Measurements from ENCODE around the gene GLE1. TPM values are rescaled to one million over a fixed set of nuclear protein-coding genes. Genes with fewer than 3 reads are reported as not detected.

GLE1 gene
- total and polyA plus RNA-seq, 7 donors: 17.6 to 29.4 (median 20.8) TPM

DNA sequence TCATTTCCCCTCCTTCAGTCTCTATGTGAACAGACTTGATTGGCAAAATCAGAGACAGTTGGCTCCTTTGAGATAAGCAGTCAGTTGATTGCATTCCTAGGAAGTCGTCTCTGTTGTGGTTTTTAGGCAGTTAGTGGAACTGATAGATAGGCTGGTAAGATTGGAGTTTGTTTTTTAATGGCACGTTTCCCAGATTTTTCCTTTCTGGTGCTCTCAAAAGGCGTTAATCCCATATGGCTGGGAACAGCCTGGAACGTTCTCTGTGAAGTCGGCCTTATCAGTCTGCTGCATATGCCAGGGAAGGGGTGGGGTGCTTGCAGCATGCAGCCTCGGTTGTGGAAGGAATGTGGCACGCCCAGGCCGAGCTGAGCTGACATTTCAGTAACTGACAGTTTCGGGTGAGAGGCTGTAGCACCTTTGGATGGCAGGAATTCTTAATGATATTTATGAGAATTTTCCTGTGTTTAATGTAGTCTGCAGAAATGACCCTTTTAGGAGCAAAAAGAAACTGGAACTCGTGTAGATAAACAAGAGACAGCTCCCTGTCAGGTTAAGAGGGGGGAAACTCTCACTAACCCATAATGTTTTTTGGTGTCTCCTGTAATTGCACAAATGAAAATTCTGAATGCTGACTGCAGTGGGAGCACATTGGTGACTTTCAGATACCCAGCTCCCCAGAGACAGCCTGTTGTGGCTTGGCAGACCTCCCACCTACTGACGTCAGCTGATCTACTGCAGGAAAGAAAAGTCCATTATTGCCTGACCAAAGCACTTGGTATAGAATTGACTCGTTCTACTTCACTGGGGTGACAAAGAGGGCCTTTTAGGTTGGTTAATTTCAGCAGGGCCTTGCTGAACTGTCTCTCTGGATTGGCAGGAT lies 54.2 kb downstream of the GLE1 start:
- 4 to 9% methylated on average over 12 of the region's 12 CpGs for WGBS, 2 donors
- Histone ChIP-seq H3K36me3 (peaks cover 0 to 4% (median 1%) of the 10 kb centered on the region in 4 donors), H3K27ac (peak overlapping the region; percentile 76 to 98 (median 79)), H3K4me1 (peaks cover 0 to 71% (median 60%) of the 10 kb centered on the region in 4 donors), H3K4me3 (peak overlapping the region in 2 of 4 donors; percentile 1 to 18), H3K9me3 (no peaks in the 10 kb centered on the region), H3K27me3 (no peaks in the 10 kb centered on the region)
- intact Hi-C loops (cut with DNase I): loop anchor here (5.0 kb wide), 1 partner anchor 144 kb away; the partner anchor contains the start of gene PKN3
- peak; percentile 94 for DNase-seq
- peak in 1 of 4 donors; percentile 66 for TF ChIP-seq POLR2AphosphoS5 (IDR thresholded peaks at IDR 0.05)
- no peak for TF ChIP-seq EP300 (IDR thresholded peaks at IDR 0.05)
- TF ChIP-seq, protein P1, sequence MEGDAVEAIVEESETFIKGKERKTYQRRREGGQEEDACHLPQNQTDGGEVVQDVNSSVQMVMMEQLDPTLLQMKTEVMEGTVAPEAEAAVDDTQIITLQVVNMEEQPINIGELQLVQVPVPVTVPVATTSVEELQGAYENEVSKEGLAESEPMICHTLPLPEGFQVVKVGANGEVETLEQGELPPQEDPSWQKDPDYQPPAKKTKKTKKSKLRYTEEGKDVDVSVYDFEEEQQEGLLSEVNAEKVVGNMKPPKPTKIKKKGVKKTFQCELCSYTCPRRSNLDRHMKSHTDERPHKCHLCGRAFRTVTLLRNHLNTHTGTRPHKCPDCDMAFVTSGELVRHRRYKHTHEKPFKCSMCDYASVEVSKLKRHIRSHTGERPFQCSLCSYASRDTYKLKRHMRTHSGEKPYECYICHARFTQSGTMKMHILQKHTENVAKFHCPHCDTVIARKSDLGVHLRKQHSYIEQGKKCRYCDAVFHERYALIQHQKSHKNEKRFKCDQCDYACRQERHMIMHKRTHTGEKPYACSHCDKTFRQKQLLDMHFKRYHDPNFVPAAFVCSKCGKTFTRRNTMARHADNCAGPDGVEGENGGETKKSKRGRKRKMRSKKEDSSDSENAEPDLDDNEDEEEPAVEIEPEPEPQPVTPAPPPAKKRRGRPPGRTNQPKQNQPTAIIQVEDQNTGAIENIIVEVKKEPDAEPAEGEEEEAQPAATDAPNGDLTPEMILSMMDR (IDR thresholded peaks at IDR 0.05): no peak

- no peaks in the 10 kb centered on the region for H3K27me3 ChIP-seq
- no peak for DNase-seq
- peak overlapping the region in 3 of 4 donors; percentile 3 to 22 (median 20) for H3K27ac ChIP-seq
- peaks cover 0 to 16% (median 10%) of the 10 kb centered on the region in 4 donors for H3K4me1 ChIP-seq
- no peak overlapping the region for H3K4me3 ChIP-seq
- 17 to 63% methylated on average over 4 of the region's 4 CpGs for WGBS, 2 donors
- TF ChIP-seq EP300 (IDR thresholded peaks at IDR 0.05): no peak
- TF ChIP-seq POLR2A (IDR thresholded peaks at IDR 0.05): no peak
- TF ChIP-seq, protein P1 (IDR thresholded peaks at IDR 0.05): no peak
- no peak for TF ChIP-seq POLR2AphosphoS5 (IDR thresholded peaks at IDR 0.05)
- no peaks in the 10 kb centered on the region for H3K9me3 ChIP-seq
- intact Hi-C loops (cut with DNase I): no loop called here
- H3K36me3 ChIP-seq: peaks cover 4 to 45% (median 24%) of the 10 kb centered on the region in 4 donors
Measured at GRCh38 chr9:128565578-128565977, 61.1 kb downstream of the GLE1 start.

DNA sequence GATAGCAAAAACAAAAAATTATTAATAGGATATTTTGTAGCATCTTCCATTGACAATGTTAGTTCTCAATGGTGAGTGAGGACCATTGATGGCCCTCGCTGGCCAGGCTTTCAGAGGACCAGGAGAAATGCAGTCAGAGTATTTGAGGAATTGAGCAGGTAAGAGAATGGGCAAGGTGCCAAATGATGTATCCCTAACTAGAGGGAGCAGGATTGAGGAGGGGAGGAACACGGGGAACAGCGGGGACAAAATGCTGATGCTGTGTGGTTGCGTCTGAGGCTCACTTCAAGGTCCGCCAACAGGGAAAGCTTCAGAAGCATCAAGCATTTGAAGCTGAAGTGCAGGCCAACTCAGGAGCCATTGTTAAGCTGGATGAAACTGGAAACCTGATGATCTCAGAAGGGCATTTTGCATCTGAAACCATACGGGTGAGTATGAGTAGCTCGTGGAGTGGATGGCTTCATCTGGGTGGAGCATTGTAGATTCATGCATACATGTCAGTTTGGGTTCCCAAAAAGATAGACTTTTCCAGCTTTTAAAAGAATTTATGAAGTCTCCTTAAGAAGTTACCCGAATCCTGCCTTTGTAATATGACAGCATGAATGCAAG lies 64.1 kb downstream of the GLE1 start:
- Histone ChIP-seq H3K4me1 (peaks cover 0 to 11% (median 5%) of the 10 kb centered on the region in 4 donors), H3K36me3 (peaks cover 7 to 67% (median 29%) of the 10 kb centered on the region in 4 donors), H3K9me3 (no peaks in the 10 kb centered on the region), H3K4me3 (no peak overlapping the region), H3K27me3 (no peaks in the 10 kb centered on the region), H3K27ac (no peak overlapping the region)
- intact Hi-C loops (cut with DNase I): no loop called here
- no peak for DNase-seq
- TF ChIP-seq POLR2A (IDR thresholded peaks at IDR 0.05) (no peak), EP300 (IDR thresholded peaks at IDR 0.05) (no peak), POLR2AphosphoS5 (IDR thresholded peaks at IDR 0.05) (no peak)
- TF ChIP-seq, protein P1 (IDR thresholded peaks at IDR 0.05): no peak
- WGBS, 2 donors: 79 to 86% methylated on average over 8 of the region's 8 CpGs

DNA sequence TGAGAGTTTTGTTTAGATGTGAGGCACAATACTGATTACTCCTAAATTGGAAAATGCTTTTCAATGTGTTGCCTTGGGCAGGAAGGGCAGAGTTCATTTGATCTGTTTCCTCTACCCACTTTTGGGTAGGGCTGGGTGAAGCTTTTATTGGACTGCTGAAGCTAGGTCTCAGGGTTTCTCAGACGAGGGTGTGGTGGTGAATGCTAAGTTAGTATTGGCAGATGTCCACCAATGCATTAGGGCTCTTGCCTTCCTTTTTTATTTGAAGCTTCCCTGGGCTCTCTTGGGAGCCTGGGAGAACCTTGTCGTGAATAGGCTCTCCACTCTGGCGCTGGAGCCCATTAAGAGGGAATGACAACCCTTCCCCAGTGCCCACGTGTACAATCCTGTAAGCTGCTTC lies 71.0 kb downstream of the GLE1 start:
- 21 to 62% methylated on average over 4 of the region's 4 CpGs for WGBS, 2 donors
- no peaks in the 10 kb centered on the region for H3K27me3 ChIP-seq
- H3K4me3 ChIP-seq: no peak overlapping the region
- intact Hi-C loops (cut with DNase I): no loop called here
- H3K36me3 ChIP-seq: peaks cover 38 to 93% (median 62%) of the 10 kb centered on the region in 4 donors
- no peaks in the 10 kb centered on the region for H3K4me1 ChIP-seq
- TF ChIP-seq EP300 (IDR thresholded peaks at IDR 0.05): no peak
- TF ChIP-seq POLR2A (IDR thresholded peaks at IDR 0.05): no peak
- TF ChIP-seq POLR2AphosphoS5 (IDR thresholded peaks at IDR 0.05): no peak
- TF ChIP-seq, protein P1 (IDR thresholded peaks at IDR 0.05): no peak
- H3K9me3 ChIP-seq: no peaks in the 10 kb centered on the region
- H3K27ac ChIP-seq: no peak overlapping the region
- DNase-seq: no peak

All from sigmoid colon (tissue), 7 donors.